Uterus (tissue), 2 donors: ENCODE data around the gene SPTBN4.

Experiments used
- POLR2A ChIP-seq, 2 donors: fragments of 450-650 bp; IDR thresholded peaks; one replicate each; pipeline ENCODE4 v1.6.1; 2016; ENCODE audit warnings: antibody characterized with exemption in 2 of 2, mild to moderate bottlenecking in 1 of 2, moderate library complexity in 1 of 2
- TF ChIP-seq, protein P1 (sequence below), 4 experiments: fragments of 200-600 bp in 2 of 4; fragments of 450-650 bp in 2 of 4; sonication (generic) in 2 of 4; IDR thresholded peaks; one replicate each; pipeline ENCODE4 v1.5.1; 2016 to 2019; ENCODE audit warnings: antibody characterized with exemption in 4 of 4, mild to moderate bottlenecking in 2 of 4, moderate library complexity in 1 of 4

DNA sequence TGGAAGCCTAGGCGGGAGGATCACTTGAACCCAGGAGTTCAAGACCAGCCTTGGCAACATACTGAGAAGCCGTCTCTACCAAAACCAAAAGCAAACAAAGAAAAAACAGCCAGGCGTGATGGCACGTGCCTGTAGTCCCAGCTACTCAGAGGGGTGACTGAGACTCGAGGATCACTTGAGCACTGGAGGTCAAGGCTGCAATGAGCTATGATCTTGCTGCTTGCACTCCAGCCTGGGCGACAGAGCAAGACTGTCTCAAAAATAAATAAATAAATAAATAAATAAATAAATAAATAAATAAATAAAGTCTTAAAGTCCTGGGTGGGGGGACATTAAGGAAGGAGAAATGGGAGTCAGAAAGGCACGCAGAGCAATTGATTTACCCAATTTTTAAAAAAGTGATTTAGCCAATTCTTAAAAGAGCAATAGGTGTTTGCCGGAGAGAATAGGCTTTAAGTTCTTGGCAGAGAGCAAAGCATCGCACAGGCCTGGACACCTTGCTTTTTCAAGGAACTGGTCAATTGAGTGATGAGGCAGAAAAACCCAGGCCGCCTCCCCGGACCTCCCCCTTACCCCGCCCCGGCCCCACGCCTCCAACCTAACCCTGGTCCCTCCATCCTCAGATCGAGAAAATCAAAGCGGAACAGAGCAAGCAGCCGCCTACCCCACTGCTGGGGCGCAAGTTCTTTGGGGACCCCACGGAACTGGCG is 100.4 kb downstream of the SPTBN4 start:
- TF ChIP-seq POLR2A (IDR thresholded peaks at IDR 0.05), result no peak
- TF ChIP-seq, protein P1, sequence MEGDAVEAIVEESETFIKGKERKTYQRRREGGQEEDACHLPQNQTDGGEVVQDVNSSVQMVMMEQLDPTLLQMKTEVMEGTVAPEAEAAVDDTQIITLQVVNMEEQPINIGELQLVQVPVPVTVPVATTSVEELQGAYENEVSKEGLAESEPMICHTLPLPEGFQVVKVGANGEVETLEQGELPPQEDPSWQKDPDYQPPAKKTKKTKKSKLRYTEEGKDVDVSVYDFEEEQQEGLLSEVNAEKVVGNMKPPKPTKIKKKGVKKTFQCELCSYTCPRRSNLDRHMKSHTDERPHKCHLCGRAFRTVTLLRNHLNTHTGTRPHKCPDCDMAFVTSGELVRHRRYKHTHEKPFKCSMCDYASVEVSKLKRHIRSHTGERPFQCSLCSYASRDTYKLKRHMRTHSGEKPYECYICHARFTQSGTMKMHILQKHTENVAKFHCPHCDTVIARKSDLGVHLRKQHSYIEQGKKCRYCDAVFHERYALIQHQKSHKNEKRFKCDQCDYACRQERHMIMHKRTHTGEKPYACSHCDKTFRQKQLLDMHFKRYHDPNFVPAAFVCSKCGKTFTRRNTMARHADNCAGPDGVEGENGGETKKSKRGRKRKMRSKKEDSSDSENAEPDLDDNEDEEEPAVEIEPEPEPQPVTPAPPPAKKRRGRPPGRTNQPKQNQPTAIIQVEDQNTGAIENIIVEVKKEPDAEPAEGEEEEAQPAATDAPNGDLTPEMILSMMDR (IDR thresholded peaks at IDR 0.05), result no peak
